GM19328 (cell line): ENCODE measurements around the gene FBXO2.

Source experiments
- ATAC-seq: cut with Tn5 transposase; IDR thresholded peaks from one replicate; pipeline ENCODE4 v1.9.1; 2021; ENCODE audit warnings: mild to moderate bottlenecking, moderate library complexity; ENCODE audit not compliant: unreplicated experiment

Gene FBXO2

GRCh38 chr1:11598461-11598860 is 55.8 kb downstream of the FBXO2 start:
- ATAC-seq: no peak
